ENCODE measurements around the gene TPPP2.
A peak's percentile ranks its signal among the peaks of the same experiment; 100 is the strongest.
"Not testable (repeated sequence)": the region's sequence is repeated elsewhere in the genome, so short reads cannot be mapped to it uniquely, and the experiment has no call there.

TPPP2 gene

GRCh38 chr14:21029917-21030316, at the start of gene TPPP2:
TPPP2 (plus strand) TSS chr14:21030217; CDS start chr14:21030582, 365 bp downstream.
- no peak for DNase-seq (ENCODE audit: low spot score)

- DNase-seq (ENCODE audit: low spot score), result no peak
These were observed 49.1 kb upstream of the TPPP2 start for GRCh38 chr14:20980906-20981305.

- no peak for DNase-seq (ENCODE audit: low spot score)
These were observed 47.2 kb upstream of the TPPP2 start for GRCh38 chr14:20982646-20983369.

GRCh38 chr14:20985650-20986049, 44.4 kb upstream of the TPPP2 start:
- DNase-seq (ENCODE audit: low spot score), result not testable (repeated sequence)

- no peak for DNase-seq (ENCODE audit: low spot score)
These were observed 43.2 kb upstream of the TPPP2 start for GRCh38 chr14:20986811-20987210.

- DNase-seq (ENCODE audit: low spot score), result no peak
These were observed 41.1 kb upstream of the TPPP2 start for GRCh38 chr14:20988717-20989470.

- no peak for DNase-seq (ENCODE audit: low spot score)
These were observed 40.6 kb upstream of the TPPP2 start for GRCh38 chr14:20989471-20989786.

GRCh38 chr14:20989787-20990600, 40.0 kb upstream of the TPPP2 start, which contains the start of gene METTL17:
METTL17 (plus strand) TSS chr14:20989980; CDS start chr14:20990003, 23 bp downstream.
- DNase-seq (ENCODE audit: low spot score), result peak; percentile 99

- no peak for DNase-seq (ENCODE audit: low spot score)
These were observed 33.5 kb upstream of the TPPP2 start for GRCh38 chr14:20996521-20996920.

- DNase-seq (ENCODE audit: low spot score), result no peak
These were observed 32.9 kb upstream of the TPPP2 start for GRCh38 chr14:20997115-20997514.

GRCh38 chr14:20997564-20997963, 32.5 kb upstream of the TPPP2 start:
- no peak for DNase-seq (ENCODE audit: low spot score)

GRCh38 chr14:20998139-20998538, 31.9 kb upstream of the TPPP2 start:
- DNase-seq (ENCODE audit: low spot score), result no peak

- no peak for DNase-seq (ENCODE audit: low spot score)
These were observed 31.2 kb upstream of the TPPP2 start, which contains the start of gene SLC39A2 for GRCh38 chr14:20998674-20999366. SLC39A2 (plus strand) TSS chr14:20999293; CDS start chr14:20999447, 154 bp downstream.

GRCh38 chr14:20999591-20999990, 30.4 kb upstream of the TPPP2 start:
- no peak for DNase-seq (ENCODE audit: low spot score)

- no peak for DNase-seq (ENCODE audit: low spot score)
These were observed 28.8 kb upstream of the TPPP2 start for GRCh38 chr14:21001218-21001617.

GRCh38 chr14:21003788-21004346, 26.1 kb upstream of the TPPP2 start:
- no peak for DNase-seq (ENCODE audit: low spot score)

- not testable (repeated sequence) for DNase-seq (ENCODE audit: low spot score)
These were observed 20.3 kb upstream of the TPPP2 start for GRCh38 chr14:21009721-21010120.

GRCh38 chr14:21011136-21011535, 18.9 kb upstream of the TPPP2 start:
- no peak for DNase-seq (ENCODE audit: low spot score)

GRCh38 chr14:21014761-21015190, 15.2 kb upstream of the TPPP2 start:
- DNase-seq (ENCODE audit: low spot score), result peak; percentile 95

- DNase-seq (ENCODE audit: low spot score), result no peak
These were observed 14.7 kb upstream of the TPPP2 start for GRCh38 chr14:21015312-21015711.

- no peak for DNase-seq (ENCODE audit: low spot score)
These were observed 13.4 kb upstream of the TPPP2 start for GRCh38 chr14:21016413-21017190.
